SH-SY5Y (cell line): ENCODE results near the gene STAB1.

Experiments
- GATA2 ChIP-seq: IDR thresholded peaks from 2 replicates; pipeline ENCODE4 v1.6.1; 2011; ENCODE audit warnings: mild to moderate bottlenecking, low read depth, low read length
- GATA3 ChIP-seq: IDR thresholded peaks from 2 replicates; pipeline ENCODE4 v1.6.1; 2011; ENCODE audit warnings: low read depth, mild to moderate bottlenecking, low read length, moderate library complexity

DNA sequence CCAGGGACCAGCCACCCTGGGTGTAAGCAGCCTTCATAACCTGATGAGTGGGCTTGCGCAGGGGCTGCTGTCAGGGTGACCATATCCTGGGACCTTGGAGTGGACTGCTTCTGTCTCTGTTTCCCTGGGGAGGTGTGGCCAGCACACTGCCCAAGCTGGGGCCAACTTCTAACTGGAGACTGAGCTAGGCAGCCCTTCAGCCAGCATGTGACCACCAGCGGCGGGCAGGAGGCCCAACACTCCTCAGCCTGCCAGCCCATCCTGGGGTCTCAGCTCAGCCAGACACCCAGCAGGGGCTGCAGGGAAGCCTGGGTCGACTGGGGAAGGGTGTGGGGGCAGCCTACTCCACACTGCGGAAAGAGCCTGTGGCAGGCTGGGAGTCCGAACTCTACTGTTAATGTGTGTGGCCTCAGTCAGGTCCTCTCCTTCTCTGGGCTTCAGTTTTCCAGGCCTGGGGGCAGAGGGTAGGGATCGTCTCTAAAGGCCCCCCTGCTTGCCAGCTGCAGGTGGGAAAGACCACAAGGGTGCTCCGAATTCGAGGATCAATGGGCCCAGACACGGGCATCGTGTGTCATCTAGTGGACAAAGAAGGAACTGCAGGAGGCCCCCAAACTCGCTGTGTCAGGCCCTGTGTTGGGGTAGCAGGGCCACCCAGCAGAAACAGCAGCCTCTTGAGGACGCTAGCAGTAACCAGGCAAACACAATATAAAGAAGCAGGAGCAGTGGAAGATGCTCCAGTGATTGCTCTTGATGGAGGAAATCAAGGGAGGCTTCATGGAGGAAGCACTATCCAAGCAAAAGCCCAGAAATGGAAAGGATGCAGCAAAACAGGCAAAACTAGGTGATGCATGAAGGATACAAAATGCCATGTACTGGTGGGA lies 48.3 kb upstream of the STAB1 start:
- TF ChIP-seq GATA3, result no peak
- no peak for TF ChIP-seq GATA2
